ENCODE results near the gene KLHL22.

GRCh38 chr22:20537325-20537756, 41.7 kb upstream of the KLHL22 start:
- TF ChIP-seq JUN (IDR thresholded peaks at IDR 0.05; ENCODE audit: borderline replicate concordance, insufficient read depth, insufficient read length, low read depth) (no peak), EZH2 (IDR thresholded peaks at IDR 0.05; ENCODE audit: borderline replicate concordance, low read depth, low read length, severe bottlenecking) (no peak), POLR2A (IDR thresholded peaks at IDR 0.05; ENCODE audit: low read depth, low read length) (no peak), MYC (IDR thresholded peaks at IDR 0.05; ENCODE audit: low read depth, low read length) (no peak), FOS (IDR thresholded peaks at IDR 0.05; ENCODE audit: borderline replicate concordance, insufficient read depth, low read length) (no peak), POLR2AphosphoS5 (IDR thresholded peaks at IDR 0.05; ENCODE audit: insufficient read depth, low read depth, low read length) (no peak)
- TF ChIP-seq, protein P1, sequence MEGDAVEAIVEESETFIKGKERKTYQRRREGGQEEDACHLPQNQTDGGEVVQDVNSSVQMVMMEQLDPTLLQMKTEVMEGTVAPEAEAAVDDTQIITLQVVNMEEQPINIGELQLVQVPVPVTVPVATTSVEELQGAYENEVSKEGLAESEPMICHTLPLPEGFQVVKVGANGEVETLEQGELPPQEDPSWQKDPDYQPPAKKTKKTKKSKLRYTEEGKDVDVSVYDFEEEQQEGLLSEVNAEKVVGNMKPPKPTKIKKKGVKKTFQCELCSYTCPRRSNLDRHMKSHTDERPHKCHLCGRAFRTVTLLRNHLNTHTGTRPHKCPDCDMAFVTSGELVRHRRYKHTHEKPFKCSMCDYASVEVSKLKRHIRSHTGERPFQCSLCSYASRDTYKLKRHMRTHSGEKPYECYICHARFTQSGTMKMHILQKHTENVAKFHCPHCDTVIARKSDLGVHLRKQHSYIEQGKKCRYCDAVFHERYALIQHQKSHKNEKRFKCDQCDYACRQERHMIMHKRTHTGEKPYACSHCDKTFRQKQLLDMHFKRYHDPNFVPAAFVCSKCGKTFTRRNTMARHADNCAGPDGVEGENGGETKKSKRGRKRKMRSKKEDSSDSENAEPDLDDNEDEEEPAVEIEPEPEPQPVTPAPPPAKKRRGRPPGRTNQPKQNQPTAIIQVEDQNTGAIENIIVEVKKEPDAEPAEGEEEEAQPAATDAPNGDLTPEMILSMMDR (IDR thresholded peaks at IDR 0.05; ENCODE audit: extremely low read depth in 1 of 2, insufficient read depth in 1 of 2, low read depth in 1 of 2, low read length in 2 of 2): no peak

All from endothelial cell of umbilical vein (primary cell).